Keratinocyte (primary cell): ENCODE data around the gene PGGT1B.
"Not testable (repeated sequence)": the region's sequence is repeated elsewhere in the genome, so short reads cannot be mapped to it uniquely, and the experiment has no call there.

Source experiments
- CTCF ChIP-seq, 3 experiments: IDR thresholded peaks in 1 of 3; conservative IDR thresholded peaks in 1 of 3; optimal IDR thresholded peaks in 1 of 3; 2 replicates in 2 of 3; 3 replicates in 1 of 3; pipeline versions ENCODE3 to v1.5.1; 2011; ENCODE audit warnings: low read length in 3 of 3, mild to moderate bottlenecking in 3 of 3, moderate library complexity in 2 of 3, control low read depth in 1 of 3, inconsistent platforms in 1 of 3; ENCODE audit not compliant: insufficient read depth in 2 of 3; ENCODE audit errors: extremely low read depth in 1 of 3
- EZH2 ChIP-seq: IDR thresholded peaks from one replicate; pipeline ENCODE4 v1.6.1; 2012; ENCODE audit warnings: inconsistent platforms, mild to moderate bottlenecking, low read length, moderate library complexity

- not testable (repeated sequence) for TF ChIP-seq EZH2; CTCF (optimal IDR thresholded peaks at IDR 0.05 in 1 of 3, IDR thresholded peaks at IDR 0.05 in 1 of 3, conservative IDR thresholded peaks at IDR 0.05 in 1 of 3; ENCODE audit: extremely low read depth in 1 of 3, insufficient read depth in 2 of 3, low read length in 3 of 3)
These were observed 13.3 kb downstream of the PGGT1B start for GRCh38 chr5:115249379-115249778.
